ENCODE results near the gene RNF167.

The RNF167 gene

DNA sequence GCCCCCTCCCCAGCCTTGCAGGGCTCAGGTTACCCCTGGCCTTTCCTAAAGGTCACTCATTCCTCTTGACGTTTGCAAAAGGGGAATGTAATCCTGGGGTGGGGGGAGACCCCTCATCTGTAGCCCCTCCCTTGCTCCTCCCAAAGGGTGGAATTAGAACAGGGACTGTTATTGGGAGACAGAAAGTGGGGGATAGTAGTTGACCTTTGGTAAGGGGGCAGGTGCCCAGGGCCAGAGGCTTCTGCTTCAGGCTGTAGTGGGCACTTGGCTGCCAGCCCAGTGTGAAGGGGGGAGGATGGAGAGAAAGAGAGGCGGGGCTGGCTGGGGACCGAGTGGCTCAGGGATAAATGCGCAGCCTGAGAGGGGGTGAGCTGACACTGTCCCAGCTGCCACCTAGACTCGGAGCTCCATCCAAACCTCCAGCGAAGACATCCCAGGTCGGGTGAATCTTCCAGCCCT lies 10.7 kb downstream of the RNF167 start, which contains the start of gene ENO3:
Gene ENO3, plus strand, starts transcription at position 374 of the 459 bp plus-strand sequence. CDS start 711 bp downstream, outside the sequence.
- H3K4me3 ChIP-seq (ENCODE audit: low read length): peak within 1 kb of the TSS; percentile 45
- TF ChIP-seq, protein P1, sequence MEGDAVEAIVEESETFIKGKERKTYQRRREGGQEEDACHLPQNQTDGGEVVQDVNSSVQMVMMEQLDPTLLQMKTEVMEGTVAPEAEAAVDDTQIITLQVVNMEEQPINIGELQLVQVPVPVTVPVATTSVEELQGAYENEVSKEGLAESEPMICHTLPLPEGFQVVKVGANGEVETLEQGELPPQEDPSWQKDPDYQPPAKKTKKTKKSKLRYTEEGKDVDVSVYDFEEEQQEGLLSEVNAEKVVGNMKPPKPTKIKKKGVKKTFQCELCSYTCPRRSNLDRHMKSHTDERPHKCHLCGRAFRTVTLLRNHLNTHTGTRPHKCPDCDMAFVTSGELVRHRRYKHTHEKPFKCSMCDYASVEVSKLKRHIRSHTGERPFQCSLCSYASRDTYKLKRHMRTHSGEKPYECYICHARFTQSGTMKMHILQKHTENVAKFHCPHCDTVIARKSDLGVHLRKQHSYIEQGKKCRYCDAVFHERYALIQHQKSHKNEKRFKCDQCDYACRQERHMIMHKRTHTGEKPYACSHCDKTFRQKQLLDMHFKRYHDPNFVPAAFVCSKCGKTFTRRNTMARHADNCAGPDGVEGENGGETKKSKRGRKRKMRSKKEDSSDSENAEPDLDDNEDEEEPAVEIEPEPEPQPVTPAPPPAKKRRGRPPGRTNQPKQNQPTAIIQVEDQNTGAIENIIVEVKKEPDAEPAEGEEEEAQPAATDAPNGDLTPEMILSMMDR (conservative IDR thresholded peaks at IDR 0.05; ENCODE audit: low read depth, low read length): no peak
- no peak for DNase-seq (ENCODE audit: low read depth)

DNA sequence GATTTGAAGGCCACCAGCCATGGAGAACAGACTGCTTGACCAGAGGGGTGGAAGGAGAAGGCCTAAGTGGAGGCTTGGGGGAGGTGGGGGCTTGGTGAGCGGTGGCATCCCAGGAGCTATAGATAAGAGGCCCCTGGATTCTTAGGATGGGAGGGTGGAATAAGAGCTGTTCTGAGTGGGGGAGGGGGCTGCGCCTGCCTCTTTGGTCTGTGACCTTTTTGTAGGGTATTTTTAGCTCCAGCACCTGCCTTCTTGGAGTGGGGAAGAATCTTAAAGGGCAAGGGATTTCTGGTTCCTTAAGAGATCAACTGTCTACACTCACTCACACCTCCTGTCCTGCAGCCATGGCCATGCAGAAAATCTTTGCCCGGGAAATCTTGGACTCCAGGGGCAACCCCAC lies 11.4 kb downstream of the RNF167 start:
- TF ChIP-seq, protein P1 (conservative IDR thresholded peaks at IDR 0.05; ENCODE audit: low read depth, low read length): no peak
- no peak for DNase-seq (ENCODE audit: low read depth)

DNA sequence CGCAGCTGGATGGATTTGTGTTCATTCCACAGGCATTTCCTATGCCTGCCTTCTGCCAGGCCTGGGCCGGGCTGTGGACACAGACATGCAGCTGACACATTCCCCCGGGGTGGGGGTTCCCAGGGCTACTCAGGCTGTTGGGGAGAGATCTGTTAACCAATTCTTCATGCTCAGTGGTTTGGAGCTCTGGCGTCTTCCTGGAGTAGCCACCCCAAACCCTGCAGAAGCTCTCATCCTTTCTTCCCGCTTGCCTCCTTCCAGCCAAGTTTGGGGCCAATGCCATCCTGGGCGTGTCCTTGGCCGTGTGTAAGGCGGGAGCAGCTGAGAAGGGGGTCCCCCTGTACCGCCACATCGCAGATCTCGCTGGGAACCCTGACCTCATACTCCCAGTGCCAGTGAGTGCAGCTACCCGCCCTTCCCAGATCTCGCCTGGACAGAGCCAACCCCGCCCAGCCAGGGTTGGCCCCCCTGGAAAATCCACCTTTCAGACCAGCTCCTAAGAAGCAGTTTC lies 13.4 kb downstream of the RNF167 start:
- no peak for DNase-seq (ENCODE audit: low read depth)
- TF ChIP-seq, protein P1 (conservative IDR thresholded peaks at IDR 0.05; ENCODE audit: low read depth, low read length): no peak
- no peak overlapping the region for H3K4me3 ChIP-seq (ENCODE audit: low read length)

More for the DNA sequence above, 11.4 kb downstream of the RNF167 start:
- H3K4me3 ChIP-seq (ENCODE audit: low read length): no peak overlapping the region

DNA sequence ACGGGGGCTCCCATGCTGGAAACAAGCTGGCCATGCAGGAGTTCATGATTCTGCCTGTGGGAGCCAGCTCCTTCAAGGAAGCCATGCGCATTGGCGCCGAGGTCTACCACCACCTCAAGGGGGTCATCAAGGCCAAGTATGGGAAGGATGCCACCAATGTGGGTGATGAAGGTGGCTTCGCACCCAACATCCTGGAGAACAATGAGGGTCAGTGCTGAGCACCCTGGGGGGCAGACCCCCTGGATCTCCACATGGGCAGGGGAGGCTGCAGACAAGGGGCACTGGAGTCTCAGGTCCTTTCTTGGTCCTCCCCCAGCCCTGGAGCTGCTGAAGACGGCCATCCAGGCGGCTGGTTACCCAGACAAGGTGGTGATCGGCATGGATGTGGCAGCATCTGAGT lies 15.0 kb downstream of the RNF167 start:
- TF ChIP-seq, protein P1 (conservative IDR thresholded peaks at IDR 0.05; ENCODE audit: low read depth, low read length): no peak
- DNase-seq (ENCODE audit: low read depth): no peak
- H3K4me3 ChIP-seq (ENCODE audit: low read length): no peak overlapping the region

DNA sequence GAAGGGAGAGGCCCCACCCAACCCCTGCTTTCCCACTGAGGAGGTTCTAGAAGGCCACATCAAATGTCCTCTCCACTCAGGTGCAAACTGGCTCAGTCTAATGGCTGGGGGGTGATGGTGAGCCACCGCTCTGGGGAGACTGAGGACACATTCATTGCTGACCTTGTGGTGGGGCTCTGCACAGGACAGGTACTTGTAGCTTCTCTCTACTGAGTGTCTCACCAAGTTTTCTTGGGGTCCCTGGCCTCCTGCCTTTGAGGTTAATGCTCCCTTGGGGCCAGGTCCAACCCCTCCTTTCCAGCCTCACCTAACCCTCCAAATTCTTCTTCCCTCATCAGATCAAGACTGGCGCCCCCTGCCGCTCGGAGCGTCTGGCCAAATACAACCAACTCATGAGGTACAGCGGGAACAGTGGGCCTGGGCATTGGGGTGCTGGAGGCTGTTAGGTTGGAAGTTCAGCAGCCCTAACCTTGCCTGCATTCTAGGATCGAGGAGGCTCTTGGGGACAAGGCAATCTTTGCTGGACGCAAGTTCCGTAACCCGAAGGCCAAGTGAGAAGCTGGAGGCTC lies 16.5 kb downstream of the RNF167 start:
- TF ChIP-seq, protein P1 (conservative IDR thresholded peaks at IDR 0.05; ENCODE audit: low read depth, low read length): peak; percentile 1
- no peak for DNase-seq (ENCODE audit: low read depth)
- H3K4me3 ChIP-seq (ENCODE audit: low read length): no peak overlapping the region

DNA sequence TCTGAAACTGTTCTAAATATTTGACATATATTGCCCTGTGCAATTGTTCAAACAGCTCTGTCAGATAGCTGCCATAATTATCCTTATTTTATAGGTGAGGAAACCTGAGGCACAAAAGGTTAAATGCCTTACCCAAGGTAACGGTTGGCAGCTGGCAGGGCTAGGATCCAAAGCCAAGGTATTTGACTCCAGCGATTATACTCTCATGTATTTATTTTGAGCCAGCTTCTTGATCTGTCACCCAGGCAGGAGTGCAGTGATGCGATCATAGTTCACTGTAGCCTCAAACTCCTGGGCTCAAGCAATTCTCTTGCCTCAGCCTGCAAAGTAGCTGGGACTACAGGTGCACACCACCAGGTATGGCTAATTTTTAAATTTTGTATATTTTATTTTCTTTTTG lies 18.0 kb downstream of the RNF167 start:
- TF ChIP-seq, protein P1 (conservative IDR thresholded peaks at IDR 0.05; ENCODE audit: low read depth, low read length): no peak
- H3K4me3 ChIP-seq (ENCODE audit: low read length): no peak overlapping the region
- no peak for DNase-seq (ENCODE audit: low read depth)

All from retinal pigment epithelial cell (primary cell).